A549 treated with Hydrocortisone at 1 μM for 4 hours (cell line): ENCODE measurements around the gene ZDHHC21. TPM values are rescaled to one million over a fixed set of nuclear protein-coding genes. Genes with fewer than 3 reads are reported as not detected.

Source experiments
- total RNA-seq: library from RNA; stranded (reverse); fragments of 200-300 nt; extraction: Qiagen RNA extraction; gene quantifications from 5 replicates; pipeline ENCODE4 v1.2.3, GENCODE V29; 2022

ZDHHC21 gene, protein sequence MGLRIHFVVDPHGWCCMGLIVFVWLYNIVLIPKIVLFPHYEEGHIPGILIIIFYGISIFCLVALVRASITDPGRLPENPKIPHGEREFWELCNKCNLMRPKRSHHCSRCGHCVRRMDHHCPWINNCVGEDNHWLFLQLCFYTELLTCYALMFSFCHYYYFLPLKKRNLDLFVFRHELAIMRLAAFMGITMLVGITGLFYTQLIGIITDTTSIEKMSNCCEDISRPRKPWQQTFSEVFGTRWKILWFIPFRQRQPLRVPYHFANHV
- total RNA-seq, result 1.9 to 3.1 TPM (median 2.5 TPM) in 5 replicates

GRCh38 chr9:14693251-14693861 is at the start of gene ZDHHC21:
Gene ZDHHC21 (minus strand): TSS chr9:14693432. CDS start chr9:14674340, 19,092 bp downstream.

DNA sequence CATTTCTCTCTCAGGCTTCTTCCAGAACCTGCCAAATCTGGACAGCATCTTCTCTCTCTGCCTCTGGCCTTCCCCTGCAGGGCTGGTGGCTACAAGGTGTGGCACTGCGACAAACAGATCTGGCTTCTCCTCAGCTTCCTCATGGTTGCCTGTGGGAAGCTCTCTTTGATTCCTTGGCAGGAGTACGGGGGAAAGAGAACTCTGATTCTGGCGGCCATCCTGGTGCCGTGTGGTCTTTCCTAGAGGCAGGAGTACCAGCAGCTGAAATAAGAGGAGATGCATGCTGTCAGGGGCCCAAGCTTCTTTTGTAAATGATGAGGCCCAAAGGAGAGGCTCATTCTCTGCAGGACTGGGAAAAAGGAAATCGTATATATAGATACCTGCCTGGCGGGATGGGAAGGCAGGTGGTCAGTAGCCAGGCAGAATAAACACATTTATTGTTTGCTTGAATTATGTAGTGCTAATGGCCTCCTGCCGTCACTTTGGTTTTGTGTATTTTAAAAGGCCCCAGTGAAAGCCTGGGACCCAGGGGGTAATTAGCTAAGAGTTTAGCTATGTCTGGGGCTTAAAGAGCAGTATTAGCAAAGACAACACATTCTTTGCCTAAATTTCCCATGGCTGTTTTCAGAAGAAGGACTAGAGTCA is 29.3 kb upstream of the ZDHHC21 start, which contains the start of gene CER1:
Gene CER1 (minus strand): TSS at position 343 of the 645 bp plus-strand sequence. CDS start 61 bp downstream, at position 282.

Other genes starting within 250 kb of the ZDHHC21 start
- not detected in 5 replicates for gene CER1, start 29.3 kb upstream of the ZDHHC21 start, total RNA-seq
- gene FREM1, start 217.0 kb upstream of the ZDHHC21 start, total RNA-seq, result not detected in 5 replicates